ENCODE results near the gene ERVW-1.
"Not testable (repeated sequence)": the region's sequence is repeated elsewhere in the genome, so short reads cannot be mapped to it uniquely, and the experiment has no call there.

The ERVW-1 gene, protein sequence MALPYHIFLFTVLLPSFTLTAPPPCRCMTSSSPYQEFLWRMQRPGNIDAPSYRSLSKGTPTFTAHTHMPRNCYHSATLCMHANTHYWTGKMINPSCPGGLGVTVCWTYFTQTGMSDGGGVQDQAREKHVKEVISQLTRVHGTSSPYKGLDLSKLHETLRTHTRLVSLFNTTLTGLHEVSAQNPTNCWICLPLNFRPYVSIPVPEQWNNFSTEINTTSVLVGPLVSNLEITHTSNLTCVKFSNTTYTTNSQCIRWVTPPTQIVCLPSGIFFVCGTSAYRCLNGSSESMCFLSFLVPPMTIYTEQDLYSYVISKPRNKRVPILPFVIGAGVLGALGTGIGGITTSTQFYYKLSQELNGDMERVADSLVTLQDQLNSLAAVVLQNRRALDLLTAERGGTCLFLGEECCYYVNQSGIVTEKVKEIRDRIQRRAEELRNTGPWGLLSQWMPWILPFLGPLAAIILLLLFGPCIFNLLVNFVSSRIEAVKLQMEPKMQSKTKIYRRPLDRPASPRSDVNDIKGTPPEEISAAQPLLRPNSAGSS

DNA sequence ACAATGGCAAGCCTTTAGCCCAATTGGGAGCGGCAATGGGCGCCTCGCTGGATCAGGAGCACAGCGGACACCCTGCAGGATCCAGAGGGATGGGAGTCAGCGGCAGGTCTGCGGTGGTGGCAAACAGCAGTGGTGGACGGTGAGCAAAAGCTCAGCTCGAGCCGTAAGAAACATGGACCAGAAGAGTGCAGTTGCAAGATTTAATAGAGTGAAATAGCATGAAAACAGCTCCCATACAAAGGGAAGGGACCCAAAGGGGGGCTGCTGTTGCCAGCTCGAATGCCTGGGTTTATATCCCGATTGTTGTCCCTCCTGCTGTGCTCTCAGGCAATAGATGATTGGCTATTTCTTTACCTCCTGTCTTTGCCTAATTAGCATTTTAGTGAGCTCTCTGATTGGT, at the start of gene ERVW-1:
Gene ERVW-1, minus strand, starts transcription at position 266 of the 400 bp plus-strand sequence. CDS start 7,565 bp downstream, outside the sequence.
- not testable (repeated sequence) for H3K27ac ChIP-seq; H3K27me3 ChIP-seq (ENCODE audit: insufficient read depth, low read depth); H3K4me1 ChIP-seq (ENCODE audit: low read depth, poor library complexity, severe bottlenecking); H3K36me3 ChIP-seq (ENCODE audit: insufficient read depth); H4K20me1 ChIP-seq (ENCODE audit: insufficient read depth); H3K4me2 ChIP-seq; H3K4me3 ChIP-seq (IDR thresholded peaks at IDR 0.05; ENCODE audit: insufficient read depth, low read depth, low read length); H3K79me2 ChIP-seq (ENCODE audit: insufficient read depth, low read depth); H3K9ac ChIP-seq; H2AFZ ChIP-seq (ENCODE audit: low read depth)

DNA sequence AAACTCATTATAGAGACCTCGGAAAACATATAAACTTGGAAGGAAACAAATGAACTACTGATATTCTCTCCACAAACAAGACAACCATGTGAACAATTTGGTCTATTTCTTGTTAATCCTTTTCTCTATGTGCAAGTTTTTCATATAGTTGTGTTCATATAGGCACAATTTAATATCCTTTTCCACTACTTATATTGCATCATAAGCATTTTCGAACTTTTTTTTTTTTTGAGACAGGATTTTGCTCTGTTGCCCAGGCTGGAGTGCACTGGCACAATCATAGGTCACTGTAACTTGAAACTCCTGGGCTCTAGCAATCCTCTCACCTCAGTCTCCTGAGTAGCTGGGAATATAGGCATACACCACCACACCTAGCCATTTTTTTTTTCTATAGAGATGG, 45.4 kb upstream of the ERVW-1 start:
- Histone ChIP-seq H3K9ac (no peak overlapping the region), H2AFZ (ENCODE audit: low read depth) (no peak overlapping the region), H3K4me3 (IDR thresholded peaks at IDR 0.05; ENCODE audit: insufficient read depth, low read depth, low read length) (no peak overlapping the region), H3K4me1 (ENCODE audit: low read depth, poor library complexity, severe bottlenecking) (peaks cover 22% of the 10 kb centered on the region), H3K27me3 (ENCODE audit: insufficient read depth, low read depth) (no peaks in the 10 kb centered on the region), H3K36me3 (ENCODE audit: insufficient read depth) (no peaks in the 10 kb centered on the region), H3K4me2 (no peak overlapping the region), H3K27ac (no peak overlapping the region), H4K20me1 (ENCODE audit: insufficient read depth) (no peaks in the 10 kb centered on the region), H3K79me2 (ENCODE audit: insufficient read depth, low read depth) (peaks cover 19% of the 10 kb centered on the region; the same call in 1 of the 2 replicates)
- TF ChIP-seq, protein P1, sequence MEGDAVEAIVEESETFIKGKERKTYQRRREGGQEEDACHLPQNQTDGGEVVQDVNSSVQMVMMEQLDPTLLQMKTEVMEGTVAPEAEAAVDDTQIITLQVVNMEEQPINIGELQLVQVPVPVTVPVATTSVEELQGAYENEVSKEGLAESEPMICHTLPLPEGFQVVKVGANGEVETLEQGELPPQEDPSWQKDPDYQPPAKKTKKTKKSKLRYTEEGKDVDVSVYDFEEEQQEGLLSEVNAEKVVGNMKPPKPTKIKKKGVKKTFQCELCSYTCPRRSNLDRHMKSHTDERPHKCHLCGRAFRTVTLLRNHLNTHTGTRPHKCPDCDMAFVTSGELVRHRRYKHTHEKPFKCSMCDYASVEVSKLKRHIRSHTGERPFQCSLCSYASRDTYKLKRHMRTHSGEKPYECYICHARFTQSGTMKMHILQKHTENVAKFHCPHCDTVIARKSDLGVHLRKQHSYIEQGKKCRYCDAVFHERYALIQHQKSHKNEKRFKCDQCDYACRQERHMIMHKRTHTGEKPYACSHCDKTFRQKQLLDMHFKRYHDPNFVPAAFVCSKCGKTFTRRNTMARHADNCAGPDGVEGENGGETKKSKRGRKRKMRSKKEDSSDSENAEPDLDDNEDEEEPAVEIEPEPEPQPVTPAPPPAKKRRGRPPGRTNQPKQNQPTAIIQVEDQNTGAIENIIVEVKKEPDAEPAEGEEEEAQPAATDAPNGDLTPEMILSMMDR (conservative IDR thresholded peaks at IDR 0.05; ENCODE audit: low read depth, low read length): no peak

DNA sequence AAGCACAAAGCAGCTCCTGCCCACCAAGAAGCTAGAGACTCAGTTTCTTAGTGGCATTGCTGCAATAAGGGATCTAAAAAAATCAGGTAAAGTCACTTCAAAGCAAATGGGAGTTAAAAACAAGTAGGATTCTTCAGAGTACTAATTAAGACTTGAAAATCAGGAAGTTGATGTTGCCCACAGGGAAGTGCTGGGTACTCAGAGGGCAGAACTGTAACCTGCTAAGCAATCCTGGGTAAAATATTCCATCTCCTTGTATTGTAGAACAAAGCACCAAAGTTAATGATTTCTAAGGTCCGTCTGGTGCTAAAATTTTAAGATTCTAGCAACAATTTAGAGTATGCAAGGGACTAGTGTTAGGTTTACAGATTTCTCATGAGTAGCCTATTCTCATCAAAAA, 42.3 kb upstream of the ERVW-1 start:
- H3K4me1 ChIP-seq (ENCODE audit: low read depth, poor library complexity, severe bottlenecking): peaks cover 10% of the 10 kb centered on the region
- no peak overlapping the region for H3K4me3 ChIP-seq (IDR thresholded peaks at IDR 0.05; ENCODE audit: insufficient read depth, low read depth, low read length)
- H3K27ac ChIP-seq: no peak overlapping the region
- no peaks in the 10 kb centered on the region for H4K20me1 ChIP-seq (ENCODE audit: insufficient read depth)
- H3K9ac ChIP-seq: no peak overlapping the region
- no peaks in the 10 kb centered on the region for H3K27me3 ChIP-seq (ENCODE audit: insufficient read depth, low read depth)
- peaks cover 5% of the 10 kb centered on the region; the same call in 1 of the 2 replicates for H3K79me2 ChIP-seq (ENCODE audit: insufficient read depth, low read depth)
- no peaks in the 10 kb centered on the region for H3K36me3 ChIP-seq (ENCODE audit: insufficient read depth)
- no peak overlapping the region for H2AFZ ChIP-seq (ENCODE audit: low read depth)
- TF ChIP-seq, protein P1 (conservative IDR thresholded peaks at IDR 0.05; ENCODE audit: low read depth, low read length): no peak
- no peak overlapping the region for H3K4me2 ChIP-seq

DNA sequence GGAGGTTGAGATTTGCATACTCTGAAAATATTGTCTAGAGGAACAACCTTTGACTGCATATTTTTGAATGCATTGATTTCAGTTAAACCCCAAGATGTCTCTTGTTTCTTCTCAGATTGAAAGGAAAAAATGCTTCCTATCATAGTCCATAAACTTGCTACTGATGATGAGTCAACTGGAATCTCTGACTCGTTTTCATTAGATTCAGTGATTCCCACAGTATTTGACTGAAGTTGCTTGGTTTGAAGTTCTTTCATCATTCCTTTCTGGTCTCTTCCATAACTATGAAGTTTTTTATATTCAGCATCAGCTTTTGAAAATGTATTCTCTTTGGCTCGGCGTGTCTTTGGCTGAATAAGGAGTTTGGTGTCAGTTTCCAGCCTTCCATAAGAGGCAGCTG, 39.9 kb upstream of the ERVW-1 start:
- Histone ChIP-seq H4K20me1 (ENCODE audit: insufficient read depth) (no peaks in the 10 kb centered on the region), H3K4me3 (IDR thresholded peaks at IDR 0.05; ENCODE audit: insufficient read depth, low read depth, low read length) (no peak overlapping the region), H3K9ac (no peak overlapping the region), H3K27ac (no peak overlapping the region), H3K4me2 (no peak overlapping the region), H3K36me3 (ENCODE audit: insufficient read depth) (no peaks in the 10 kb centered on the region), H2AFZ (ENCODE audit: low read depth) (no peak overlapping the region), H3K4me1 (ENCODE audit: low read depth, poor library complexity, severe bottlenecking) (peaks cover 10% of the 10 kb centered on the region), H3K27me3 (ENCODE audit: insufficient read depth, low read depth) (no peaks in the 10 kb centered on the region), H3K79me2 (ENCODE audit: insufficient read depth, low read depth) (no peaks in the 10 kb centered on the region)
- TF ChIP-seq, protein P1 (conservative IDR thresholded peaks at IDR 0.05; ENCODE audit: low read depth, low read length): no peak

Data from KMS-11 (cell line).